ENCODE measurements around the gene CATSPER2.
"Not testable (repeated sequence)": the region's sequence is repeated elsewhere in the genome, so short reads cannot be mapped to it uniquely, and the experiment has no call there.

DNA sequence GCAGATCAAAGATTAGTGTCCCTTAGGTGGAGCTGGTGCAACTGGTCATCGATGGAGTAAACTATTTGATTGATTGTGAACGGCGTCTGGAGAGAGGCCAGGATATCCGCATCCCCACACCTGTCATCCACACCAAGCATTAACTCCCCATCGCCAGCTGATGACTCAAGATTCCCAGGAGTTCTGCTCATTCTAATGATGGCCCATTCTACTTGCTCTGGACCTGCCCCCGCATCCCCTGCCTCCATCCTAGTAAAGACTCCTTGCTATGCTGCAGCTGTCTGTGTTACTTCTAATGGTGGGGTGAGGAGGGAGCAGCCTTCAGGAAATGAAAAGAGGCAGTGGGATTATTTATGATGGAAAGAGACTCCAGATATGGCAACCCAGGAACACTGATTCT, 49.5 kb downstream of the CATSPER2 start:
- TF ChIP-seq, protein P1, sequence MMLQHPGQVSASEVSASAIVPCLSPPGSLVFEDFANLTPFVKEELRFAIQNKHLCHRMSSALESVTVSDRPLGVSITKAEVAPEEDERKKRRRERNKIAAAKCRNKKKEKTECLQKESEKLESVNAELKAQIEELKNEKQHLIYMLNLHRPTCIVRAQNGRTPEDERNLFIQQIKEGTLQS (IDR thresholded peaks at IDR 0.05) = not testable (repeated sequence)
- TF ChIP-seq ZNF274 (IDR thresholded peaks at IDR 0.05; ENCODE audit: low read depth, low read length) = not testable (repeated sequence)
